Measurements from ENCODE around the gene ADAMTSL3. TPM values are rescaled to one million over a fixed set of nuclear protein-coding genes. Genes with fewer than 3 reads are reported as not detected.

ADAMTSL3 gene
- polyA plus RNA-seq, 1 of the 3 experiments (the other 2 are of a cell fraction), result 0.02 TPM

DNA sequence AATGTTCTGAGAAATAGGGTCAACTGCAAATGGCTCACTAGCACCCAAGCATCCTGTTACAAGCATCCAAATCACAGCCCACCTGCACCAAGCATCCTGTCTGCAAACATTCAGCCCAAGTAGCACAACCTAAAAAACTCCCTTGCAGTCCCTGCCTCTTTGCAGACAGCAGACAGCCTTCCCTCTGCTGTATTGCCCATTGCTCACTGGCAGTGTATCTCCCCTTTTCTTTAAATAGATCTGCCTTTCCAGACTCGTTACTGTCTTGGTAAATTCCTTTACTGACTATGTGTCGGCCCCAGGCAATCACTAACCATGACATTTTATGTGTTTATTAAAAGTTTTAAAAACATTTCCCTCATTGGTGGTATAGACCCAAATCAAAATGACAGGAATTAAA is 155.4 kb downstream of the ADAMTSL3 start:
- 3% methylated on average over 2 of the region's 2 CpGs for WGBS (ENCODE audit: low lambda C conversion rate)
- ChIA-PET POLR2A (no interaction called here), CTCF (no interaction called here)
- Histone ChIP-seq H3K27ac (ENCODE audit: low read depth in 2 of 2, low read length in 1 of 2) (no peak overlapping the region), H4K20me1 (ENCODE audit: insufficient read depth) (no peaks in the 10 kb centered on the region), H3K36me3 (replicated peaks in 1 of 2; ENCODE audit: control insufficient read depth in 1 of 2, insufficient read depth in 2 of 2, low read length in 1 of 2) (no peaks in the 10 kb centered on the region), H3K4me1 (ENCODE audit: control insufficient read depth in 1 of 2, insufficient read depth in 2 of 2, low read depth in 1 of 2, low read length in 1 of 2) (no peaks in the 10 kb centered on the region), H2AFZ (ENCODE audit: low read depth) (no peak overlapping the region), H3K27me3 (ENCODE audit: insufficient read depth) (no peaks in the 10 kb centered on the region), H3K9me3 (peaks cover 5% of the 10 kb centered on the region; the same call in 1 of the 2 replicates), H3F3A (replicated peaks; ENCODE audit: insufficient read depth) (no peaks in the 10 kb centered on the region), H3K9me2 (no peaks in the 10 kb centered on the region), H3K4me2 (no peak overlapping the region), H3K79me2 (ENCODE audit: insufficient read depth) (no peaks in the 10 kb centered on the region), H3K9ac (no peak overlapping the region), H3K4me3 (ENCODE audit: low read depth in 2 of 2, low read length in 1 of 2) (no peak overlapping the region)
- TF ChIP-seq RCOR1 (IDR thresholded peaks at IDR 0.05; ENCODE audit: low read length), result no peak
- no peak for TF ChIP-seq SMC3 (IDR thresholded peaks at IDR 0.05; ENCODE audit: low read depth, low read length)
- TF ChIP-seq EP300 (IDR thresholded peaks at IDR 0.05; ENCODE audit: borderline replicate concordance in 1 of 2, low read depth in 1 of 2, low read length in 1 of 2), result no peak
- TF ChIP-seq, protein P1, sequence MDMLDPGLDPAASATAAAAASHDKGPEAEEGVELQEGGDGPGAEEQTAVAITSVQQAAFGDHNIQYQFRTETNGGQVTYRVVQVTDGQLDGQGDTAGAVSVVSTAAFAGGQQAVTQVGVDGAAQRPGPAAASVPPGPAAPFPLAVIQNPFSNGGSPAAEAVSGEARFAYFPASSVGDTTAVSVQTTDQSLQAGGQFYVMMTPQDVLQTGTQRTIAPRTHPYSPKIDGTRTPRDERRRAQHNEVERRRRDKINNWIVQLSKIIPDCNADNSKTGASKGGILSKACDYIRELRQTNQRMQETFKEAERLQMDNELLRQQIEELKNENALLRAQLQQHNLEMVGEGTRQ (IDR thresholded peaks at IDR 0.05; ENCODE audit: borderline replicate concordance, low read depth, low read length), result no peak
- TF ChIP-seq, protein P2, sequence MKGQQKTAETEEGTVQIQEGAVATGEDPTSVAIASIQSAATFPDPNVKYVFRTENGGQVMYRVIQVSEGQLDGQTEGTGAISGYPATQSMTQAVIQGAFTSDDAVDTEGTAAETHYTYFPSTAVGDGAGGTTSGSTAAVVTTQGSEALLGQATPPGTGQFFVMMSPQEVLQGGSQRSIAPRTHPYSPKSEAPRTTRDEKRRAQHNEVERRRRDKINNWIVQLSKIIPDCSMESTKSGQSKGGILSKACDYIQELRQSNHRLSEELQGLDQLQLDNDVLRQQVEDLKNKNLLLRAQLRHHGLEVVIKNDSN (IDR thresholded peaks at IDR 0.05; ENCODE audit: borderline replicate concordance, low read depth), result no peak
- TF ChIP-seq RAD21 (IDR thresholded peaks at IDR 0.05; ENCODE audit: low read length), result no peak
- TF ChIP-seq SIN3A (IDR thresholded peaks at IDR 0.05; ENCODE audit: borderline replicate concordance, low read depth, low read length), result no peak
- no peak for TF ChIP-seq TAF1 (IDR thresholded peaks at IDR 0.05; ENCODE audit: borderline replicate concordance, low read depth, low read length)
- no peak for TF ChIP-seq MXI1 (IDR thresholded peaks at IDR 0.05; ENCODE audit: low read depth, low read length)
- no peak for TF ChIP-seq EZH2phosphoT487 (IDR thresholded peaks at IDR 0.05; ENCODE audit: borderline replicate concordance, low read depth)
- no peak for TF ChIP-seq JUND (IDR thresholded peaks at IDR 0.05)
- no peak for TF ChIP-seq FOXM1 (IDR thresholded peaks at IDR 0.05; ENCODE audit: low read depth)
- TF ChIP-seq, protein P3, sequence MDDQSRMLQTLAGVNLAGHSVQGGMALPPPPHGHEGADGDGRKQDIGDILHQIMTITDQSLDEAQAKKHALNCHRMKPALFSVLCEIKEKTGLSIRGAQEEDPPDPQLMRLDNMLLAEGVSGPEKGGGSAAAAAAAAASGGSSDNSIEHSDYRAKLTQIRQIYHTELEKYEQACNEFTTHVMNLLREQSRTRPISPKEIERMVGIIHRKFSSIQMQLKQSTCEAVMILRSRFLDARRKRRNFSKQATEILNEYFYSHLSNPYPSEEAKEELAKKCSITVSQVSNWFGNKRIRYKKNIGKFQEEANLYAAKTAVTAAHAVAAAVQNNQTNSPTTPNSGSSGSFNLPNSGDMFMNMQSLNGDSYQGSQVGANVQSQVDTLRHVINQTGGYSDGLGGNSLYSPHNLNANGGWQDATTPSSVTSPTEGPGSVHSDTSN (IDR thresholded peaks at IDR 0.05), result no peak
- TF ChIP-seq, protein P4, sequence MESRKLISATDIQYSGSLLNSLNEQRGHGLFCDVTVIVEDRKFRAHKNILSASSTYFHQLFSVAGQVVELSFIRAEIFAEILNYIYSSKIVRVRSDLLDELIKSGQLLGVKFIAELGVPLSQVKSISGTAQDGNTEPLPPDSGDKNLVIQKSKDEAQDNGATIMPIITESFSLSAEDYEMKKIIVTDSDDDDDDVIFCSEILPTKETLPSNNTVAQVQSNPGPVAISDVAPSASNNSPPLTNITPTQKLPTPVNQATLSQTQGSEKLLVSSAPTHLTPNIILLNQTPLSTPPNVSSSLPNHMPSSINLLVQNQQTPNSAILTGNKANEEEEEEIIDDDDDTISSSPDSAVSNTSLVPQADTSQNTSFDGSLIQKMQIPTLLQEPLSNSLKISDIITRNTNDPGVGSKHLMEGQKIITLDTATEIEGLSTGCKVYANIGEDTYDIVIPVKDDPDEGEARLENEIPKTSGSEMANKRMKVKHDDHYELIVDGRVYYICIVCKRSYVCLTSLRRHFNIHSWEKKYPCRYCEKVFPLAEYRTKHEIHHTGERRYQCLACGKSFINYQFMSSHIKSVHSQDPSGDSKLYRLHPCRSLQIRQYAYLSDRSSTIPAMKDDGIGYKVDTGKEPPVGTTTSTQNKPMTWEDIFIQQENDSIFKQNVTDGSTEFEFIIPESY (IDR thresholded peaks at IDR 0.05; ENCODE audit: borderline replicate concordance, low read depth), result no peak
- TF ChIP-seq TEAD4 (IDR thresholded peaks at IDR 0.05; ENCODE audit: borderline replicate concordance, insufficient read depth), result no peak
- no peak for TF ChIP-seq MEF2A (IDR thresholded peaks at IDR 0.05; ENCODE audit: borderline replicate concordance, low read depth)
- no peak for TF ChIP-seq GABPA (IDR thresholded peaks at IDR 0.05; ENCODE audit: low read depth)
- TF ChIP-seq, protein P5, sequence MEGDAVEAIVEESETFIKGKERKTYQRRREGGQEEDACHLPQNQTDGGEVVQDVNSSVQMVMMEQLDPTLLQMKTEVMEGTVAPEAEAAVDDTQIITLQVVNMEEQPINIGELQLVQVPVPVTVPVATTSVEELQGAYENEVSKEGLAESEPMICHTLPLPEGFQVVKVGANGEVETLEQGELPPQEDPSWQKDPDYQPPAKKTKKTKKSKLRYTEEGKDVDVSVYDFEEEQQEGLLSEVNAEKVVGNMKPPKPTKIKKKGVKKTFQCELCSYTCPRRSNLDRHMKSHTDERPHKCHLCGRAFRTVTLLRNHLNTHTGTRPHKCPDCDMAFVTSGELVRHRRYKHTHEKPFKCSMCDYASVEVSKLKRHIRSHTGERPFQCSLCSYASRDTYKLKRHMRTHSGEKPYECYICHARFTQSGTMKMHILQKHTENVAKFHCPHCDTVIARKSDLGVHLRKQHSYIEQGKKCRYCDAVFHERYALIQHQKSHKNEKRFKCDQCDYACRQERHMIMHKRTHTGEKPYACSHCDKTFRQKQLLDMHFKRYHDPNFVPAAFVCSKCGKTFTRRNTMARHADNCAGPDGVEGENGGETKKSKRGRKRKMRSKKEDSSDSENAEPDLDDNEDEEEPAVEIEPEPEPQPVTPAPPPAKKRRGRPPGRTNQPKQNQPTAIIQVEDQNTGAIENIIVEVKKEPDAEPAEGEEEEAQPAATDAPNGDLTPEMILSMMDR (IDR thresholded peaks at IDR 0.05), result no peak
- no peak for TF ChIP-seq POLR2AphosphoS5 (IDR thresholded peaks at IDR 0.05; ENCODE audit: low read depth, low read length)
- no peak for TF ChIP-seq NFIC (IDR thresholded peaks at IDR 0.05; ENCODE audit: borderline replicate concordance)
- DNase-seq, result no peak

Data from SK-N-SH (cell line).